WTC11 (cell line): ENCODE results near the gene UGT1A3. TPM values are rescaled to one million over a fixed set of nuclear protein-coding genes. Genes with fewer than 3 reads are reported as not detected.

Experiments
- ATAC-seq: fragments of 200-7000 bp; cut with Tn5 transposase; 2 replicates; pipeline ENCODE4 v1.10.0; 2021; ENCODE audit warnings: mild to moderate bottlenecking, moderate library complexity
- CTCF ChIA-PET: fragments of 300-600 bp; sonication (Branson Sonifier 250); formaldehyde crosslinking; loops from one replicate; lab custom pipeline; 2021; ENCODE audit warnings: antibody characterized with exemption; lab: Charles Lee
- POLR2A ChIA-PET: fragments of 350-600 bp; sonication (Branson Sonifier 250); formaldehyde crosslinking; loops from one replicate; lab custom pipeline; 2021; ENCODE audit warnings: antibody characterized with exemption; lab: Charles Lee
- DNase-seq: peaks from one replicate; pipeline ENCODE4 v3.0.0; 2021; ENCODE audit warnings: low spot score
- H3K27ac Mint-ChIP-seq: 2 replicates; pipeline ENCODE4 v1.8.0; 2021; ENCODE audit warnings: mixed read lengths
- H3K27me3 Mint-ChIP-seq: 2 replicates; pipeline ENCODE4 v1.8.0; 2021; ENCODE audit warnings: low read depth, mild to moderate bottlenecking, moderate library complexity, mixed read lengths
- H3K36me3 Mint-ChIP-seq: 2 replicates; pipeline ENCODE4 v1.8.0; 2021; ENCODE audit warnings: mixed read lengths
- H3K4me1 Mint-ChIP-seq: 2 replicates; pipeline ENCODE4 v1.8.0; 2022; ENCODE audit warnings: mixed read lengths
- H3K4me3 Mint-ChIP-seq: 2 replicates; pipeline ENCODE4 v1.8.0; 2021; ENCODE audit warnings: mild to moderate bottlenecking, moderate library complexity, mixed read lengths
- H3K9me3 Mint-ChIP-seq: 2 replicates; pipeline ENCODE4 v1.8.0; 2021; ENCODE audit warnings: mixed read lengths
- CREM ChIP-seq: sonication (generic); formaldehyde crosslinking; IDR thresholded peaks from 2 replicates; pipeline ENCODE4 v1.8.1; 2022; ENCODE audit warnings: mild to moderate bottlenecking, missing genetic modification reagents, moderate library complexity
- ESRRA ChIP-seq: sonication (generic); formaldehyde crosslinking; IDR thresholded peaks from 2 replicates; pipeline ENCODE4 v1.8.1; 2022; ENCODE audit warnings: mild to moderate bottlenecking, missing genetic modification reagents, borderline replicate concordance
- ETV6 ChIP-seq: sonication (generic); formaldehyde crosslinking; IDR thresholded peaks from 2 replicates; pipeline ENCODE4 v1.8.1; 2022; ENCODE audit warnings: mild to moderate bottlenecking, missing genetic modification reagents
- HMGA2 ChIP-seq: fragments of 250-450 bp; sonication (Bioruptor Pico); IDR thresholded peaks from 2 replicates; pipeline ENCODE4 v1.4.0; 2021; ENCODE audit warnings: mild to moderate bottlenecking, moderate library complexity
- IRF2 ChIP-seq: sonication (generic); formaldehyde crosslinking; IDR thresholded peaks from 2 replicates; pipeline ENCODE4 v1.8.0; 2022; ENCODE audit warnings: low read depth, missing genetic modification reagents, borderline replicate concordance
- KAT7 ChIP-seq: sonication (generic); formaldehyde crosslinking; IDR thresholded peaks from 2 replicates; pipeline ENCODE4 v1.8.1; 2023; ENCODE audit warnings: missing genetic modification reagents, mild to moderate bottlenecking, borderline replicate concordance
- MLX ChIP-seq: sonication (generic); formaldehyde crosslinking; IDR thresholded peaks from 2 replicates; pipeline ENCODE4 v1.8.1; 2023; ENCODE audit warnings: mild to moderate bottlenecking, missing genetic modification reagents, moderate library complexity
- MXD4 ChIP-seq: fragments of 250-450 bp; sonication (Bioruptor Pico); IDR thresholded peaks from 2 replicates; pipeline ENCODE4 v1.8.0; 2021; ENCODE audit warnings: mild to moderate bottlenecking, moderate library complexity, borderline replicate concordance
- SMAD4 ChIP-seq: sonication (generic); formaldehyde crosslinking; IDR thresholded peaks from 2 replicates; pipeline ENCODE4 v1.8.0; 2022; ENCODE audit warnings: mild to moderate bottlenecking, missing genetic modification reagents
- SP1 ChIP-seq: sonication (generic); formaldehyde crosslinking; conservative IDR thresholded peaks from 2 replicates; pipeline ENCODE4 v1.8.1; 2022; ENCODE audit warnings: missing genetic modification reagents
- ZBTB43 ChIP-seq: sonication (generic); formaldehyde crosslinking; IDR thresholded peaks from 2 replicates; pipeline ENCODE4 v1.8.1; 2023; ENCODE audit warnings: mild to moderate bottlenecking, missing genetic modification reagents
- ZNF219 ChIP-seq: sonication (generic); formaldehyde crosslinking; IDR thresholded peaks from 2 replicates; pipeline ENCODE4 v1.8.0; 2023; ENCODE audit warnings: missing genetic modification reagents, mild to moderate bottlenecking, borderline replicate concordance
- total RNA-seq: library from RNA; stranded (reverse); gene quantifications from 3 replicates; pipeline ENCODE4 v1.2.3, GENCODE V29; 2021
- TF ChIP-seq, protein P1 (sequence below): sonication (generic); formaldehyde crosslinking; IDR thresholded peaks from 2 replicates; pipeline ENCODE4 v1.8.1; 2023; ENCODE audit warnings: mild to moderate bottlenecking, missing genetic modification reagents, moderate library complexity
- TF ChIP-seq, protein P2 (sequence below): fragments of 250-450 bp; sonication (Bioruptor Pico); IDR thresholded peaks from 2 replicates; pipeline ENCODE4 v1.9.0; 2021; ENCODE audit warnings: mild to moderate bottlenecking
- TF ChIP-seq, protein P3 (sequence below): sonication (generic); formaldehyde crosslinking; IDR thresholded peaks from 2 replicates; pipeline ENCODE4 v1.8.0; 2022; ENCODE audit warnings: mild to moderate bottlenecking, missing genetic modification reagents
- TF ChIP-seq, protein P4 (sequence below): sonication (generic); formaldehyde crosslinking; conservative IDR thresholded peaks from 2 replicates; pipeline ENCODE4 v1.8.1; 2023; ENCODE audit warnings: mild to moderate bottlenecking, low read depth, missing genetic modification reagents, moderate library complexity

Gene UGT1A3
- total RNA-seq, 1 experiment from 2014 or later: not detected

DNA sequence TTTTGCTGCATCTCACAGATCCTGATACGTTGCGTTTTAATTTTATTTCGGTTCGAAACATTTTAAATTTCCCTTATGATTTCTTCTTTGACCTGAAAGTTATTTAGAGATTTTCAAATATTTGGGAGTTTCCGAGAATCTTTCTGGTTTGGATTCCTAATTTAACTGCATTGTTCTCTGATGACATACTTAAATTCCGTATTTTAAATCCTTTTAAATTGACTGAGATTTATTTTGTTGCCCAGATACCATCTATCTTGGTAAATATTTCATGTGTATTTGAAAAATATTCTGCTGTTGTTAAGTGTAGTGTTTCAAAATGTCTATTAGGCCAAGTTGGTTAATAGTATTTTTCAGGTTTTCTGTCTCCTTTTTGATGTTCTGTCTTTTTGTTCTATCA is 87.0 kb downstream of the UGT1A3 start:
- Mint-ChIP-seq H3K36me3 (no peaks in the 10 kb centered on the region), H3K4me3 (no peak overlapping the region), H3K4me1 (no peaks in the 10 kb centered on the region), H3K27ac (no peak overlapping the region)
- POLR2A ChIA-PET: no interaction called here
- DNase-seq (no peak), ATAC-seq (no peak)
- TF ChIP-seq ZBTB43: no peak
- TF ChIP-seq, protein P1, sequence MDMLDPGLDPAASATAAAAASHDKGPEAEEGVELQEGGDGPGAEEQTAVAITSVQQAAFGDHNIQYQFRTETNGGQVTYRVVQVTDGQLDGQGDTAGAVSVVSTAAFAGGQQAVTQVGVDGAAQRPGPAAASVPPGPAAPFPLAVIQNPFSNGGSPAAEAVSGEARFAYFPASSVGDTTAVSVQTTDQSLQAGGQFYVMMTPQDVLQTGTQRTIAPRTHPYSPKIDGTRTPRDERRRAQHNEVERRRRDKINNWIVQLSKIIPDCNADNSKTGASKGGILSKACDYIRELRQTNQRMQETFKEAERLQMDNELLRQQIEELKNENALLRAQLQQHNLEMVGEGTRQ (CRISPR knock-in tag): no peak
- no peak for TF ChIP-seq SP1 (CRISPR knock-in tag)
- TF ChIP-seq, protein P2, sequence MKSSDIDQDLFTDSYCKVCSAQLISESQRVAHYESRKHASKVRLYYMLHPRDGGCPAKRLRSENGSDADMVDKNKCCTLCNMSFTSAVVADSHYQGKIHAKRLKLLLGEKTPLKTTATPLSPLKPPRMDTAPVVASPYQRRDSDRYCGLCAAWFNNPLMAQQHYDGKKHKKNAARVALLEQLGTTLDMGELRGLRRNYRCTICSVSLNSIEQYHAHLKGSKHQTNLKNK: no peak
- TF ChIP-seq, all 79 proteins: peak for 0
- Mint-ChIP-seq H3K9me3 (peaks cover 7% of the 10 kb centered on the region; the same call in 1 of the 2 replicates), H3K27me3 (no peaks in the 10 kb centered on the region)
- CTCF ChIA-PET: no interaction called here

- ChIA-PET POLR2A (no interaction called here), CTCF (no interaction called here)
- H3K9me3 Mint-ChIP-seq: peaks cover 7% of the 10 kb centered on the region; the same call in 1 of the 2 replicates
- no peaks in the 10 kb centered on the region for H3K36me3 Mint-ChIP-seq
- no peaks in the 10 kb centered on the region for H3K27me3 Mint-ChIP-seq
- no peaks in the 10 kb centered on the region for H3K4me1 Mint-ChIP-seq
- no peak for TF ChIP-seq HMGA2
- ATAC-seq (no peak), DNase-seq (no peak)
- H3K4me3 Mint-ChIP-seq: no peak overlapping the region
- no peak overlapping the region for H3K27ac Mint-ChIP-seq
Observed at GRCh38 chr2:233816334-233816733, 87.5 kb downstream of the UGT1A3 start.

DNA sequence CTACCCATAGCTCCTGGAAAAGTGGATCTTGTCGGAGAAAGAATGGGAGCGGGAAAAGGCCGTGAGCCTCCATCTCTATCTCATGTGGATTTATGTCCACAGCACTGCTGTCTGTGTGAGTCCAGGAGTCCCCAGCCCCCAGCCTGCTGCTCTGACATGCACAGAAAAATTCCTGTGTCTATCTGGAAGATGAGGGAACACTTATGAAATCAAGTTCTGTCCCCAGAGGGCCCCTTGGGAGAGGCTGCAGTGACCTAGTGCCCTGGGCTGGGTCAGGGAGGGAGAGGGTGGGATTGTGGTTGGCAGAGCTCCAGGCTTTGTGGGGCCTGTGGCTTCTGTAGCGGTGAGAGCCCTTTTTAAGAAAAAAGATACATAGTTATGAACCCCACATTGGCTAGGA is 87.9 kb downstream of the UGT1A3 start:
- POLR2A ChIA-PET: no interaction called here
- TF ChIP-seq MXD4 (no peak), CREM (CRISPR knock-in tag) (no peak), ESRRA (CRISPR knock-in tag) (no peak), ZNF219 (CRISPR knock-in tag) (no peak), ETV6 (CRISPR knock-in tag) (no peak), MLX (CRISPR knock-in tag) (no peak), IRF2 (CRISPR knock-in tag) (no peak), KAT7 (no peak), SMAD4 (CRISPR knock-in tag) (no peak)
- TF ChIP-seq, protein P3, sequence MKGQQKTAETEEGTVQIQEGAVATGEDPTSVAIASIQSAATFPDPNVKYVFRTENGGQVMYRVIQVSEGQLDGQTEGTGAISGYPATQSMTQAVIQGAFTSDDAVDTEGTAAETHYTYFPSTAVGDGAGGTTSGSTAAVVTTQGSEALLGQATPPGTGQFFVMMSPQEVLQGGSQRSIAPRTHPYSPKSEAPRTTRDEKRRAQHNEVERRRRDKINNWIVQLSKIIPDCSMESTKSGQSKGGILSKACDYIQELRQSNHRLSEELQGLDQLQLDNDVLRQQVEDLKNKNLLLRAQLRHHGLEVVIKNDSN (CRISPR knock-in tag): no peak
- TF ChIP-seq, protein P4, sequence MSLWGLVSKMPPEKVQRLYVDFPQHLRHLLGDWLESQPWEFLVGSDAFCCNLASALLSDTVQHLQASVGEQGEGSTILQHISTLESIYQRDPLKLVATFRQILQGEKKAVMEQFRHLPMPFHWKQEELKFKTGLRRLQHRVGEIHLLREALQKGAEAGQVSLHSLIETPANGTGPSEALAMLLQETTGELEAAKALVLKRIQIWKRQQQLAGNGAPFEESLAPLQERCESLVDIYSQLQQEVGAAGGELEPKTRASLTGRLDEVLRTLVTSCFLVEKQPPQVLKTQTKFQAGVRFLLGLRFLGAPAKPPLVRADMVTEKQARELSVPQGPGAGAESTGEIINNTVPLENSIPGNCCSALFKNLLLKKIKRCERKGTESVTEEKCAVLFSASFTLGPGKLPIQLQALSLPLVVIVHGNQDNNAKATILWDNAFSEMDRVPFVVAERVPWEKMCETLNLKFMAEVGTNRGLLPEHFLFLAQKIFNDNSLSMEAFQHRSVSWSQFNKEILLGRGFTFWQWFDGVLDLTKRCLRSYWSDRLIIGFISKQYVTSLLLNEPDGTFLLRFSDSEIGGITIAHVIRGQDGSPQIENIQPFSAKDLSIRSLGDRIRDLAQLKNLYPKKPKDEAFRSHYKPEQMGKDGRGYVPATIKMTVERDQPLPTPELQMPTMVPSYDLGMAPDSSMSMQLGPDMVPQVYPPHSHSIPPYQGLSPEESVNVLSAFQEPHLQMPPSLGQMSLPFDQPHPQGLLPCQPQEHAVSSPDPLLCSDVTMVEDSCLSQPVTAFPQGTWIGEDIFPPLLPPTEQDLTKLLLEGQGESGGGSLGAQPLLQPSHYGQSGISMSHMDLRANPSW (CRISPR knock-in tag): no peak
- Mint-ChIP-seq H3K36me3 (no peaks in the 10 kb centered on the region), H3K4me3 (no peak overlapping the region), H3K9me3 (peaks cover 7% of the 10 kb centered on the region; the same call in 1 of the 2 replicates), H3K27me3 (no peaks in the 10 kb centered on the region), H3K27ac (no peak overlapping the region), H3K4me1 (no peaks in the 10 kb centered on the region)
- DNase-seq (no peak), ATAC-seq (no peak)
- CTCF ChIA-PET: no interaction called here
